Gastroesophageal sphincter (tissue), 4 donors: ENCODE data around the gene APOBEC2. TPM values are rescaled to one million over a fixed set of nuclear protein-coding genes. Genes with fewer than 3 reads are reported as not detected.

ENCODE experiments used
- ATAC-seq: fragments of 150-250 bp; one replicate; pipeline ENCODE4 v1.9.1; 2016; ENCODE audit warnings: mild to moderate bottlenecking, moderate library complexity
- H3K27ac ChIP-seq, 4 donors: fragments of 200-600 bp; sonication (generic) in 3 of 4; 1 replicate in 3 of 4; 2 replicates in 1 of 4; pipeline ENCODE4 v1.5.1; 2016 to 2019
- H3K27me3 ChIP-seq: fragments of 200-600 bp; sonication (generic); one replicate; pipeline ENCODE4 v1.5.1; 2019
- H3K36me3 ChIP-seq, 2 donors: fragments of 200-600 bp; sonication (generic); one replicate each; pipeline ENCODE4 v1.5.1; 2019; ENCODE audit warnings: control low read depth in 1 of 2
- H3K4me1 ChIP-seq, 3 donors: fragments of 200-600 bp; sonication (generic); 1 replicate in 2 of 3; 2 replicates in 1 of 3; pipeline ENCODE4 v1.5.1; 2016 to 2019; ENCODE audit warnings: control low read depth in 2 of 3
- H3K4me3 ChIP-seq, 2 donors: fragments of 200-600 bp; sonication (generic); one replicate each; pipeline ENCODE4 v1.5.1; 2019; ENCODE audit warnings: mild to moderate bottlenecking in 1 of 2, moderate library complexity in 1 of 2
- H3K9me3 ChIP-seq, 3 donors: fragments of 200-600 bp; sonication (generic); one replicate each; pipeline ENCODE4 v1.5.1; 2017 to 2019; ENCODE audit warnings: control low read depth in 2 of 3
- CTCF ChIP-seq, 4 experiments: fragments of 200-600 bp in 2 of 4; fragments of 450-650 bp in 2 of 4; sonication (generic) in 1 of 4; IDR thresholded peaks; one replicate each; pipeline ENCODE4 v1.5.1; 2017 to 2019; ENCODE audit warnings: antibody characterized with exemption in 4 of 4, mild to moderate bottlenecking in 2 of 4, moderate library complexity in 2 of 4
- EP300 ChIP-seq: sonication (generic); formaldehyde crosslinking; IDR thresholded peaks from one replicate; pipeline ENCODE4 v1.6.1; 2017; ENCODE audit warnings: antibody characterized with exemption, mild to moderate bottlenecking
- POLR2A ChIP-seq, 2 donors: fragments of 450-650 bp; IDR thresholded peaks; one replicate each; pipeline ENCODE4 v1.6.1; 2017; ENCODE audit warnings: antibody characterized with exemption in 2 of 2, mild to moderate bottlenecking in 2 of 2, moderate library complexity in 1 of 2
- POLR2AphosphoS5 ChIP-seq: sonication (generic); formaldehyde crosslinking; IDR thresholded peaks from one replicate; pipeline ENCODE4 v1.6.1; 2017; ENCODE audit warnings: antibody characterized with exemption
- WGBS, 2 donors: methylation state at CpG; one replicate each; pipeline ENCODE4 v1.1.5; 2018; ENCODE audit warnings: low coverage in 1 of 2; 5-methylcytosine and 5-hydroxymethylcytosine counted together
- total RNA-seq, 4 donors: library from RNA; depleted of rRNA; stranded (reverse); fragments of >200 nt; gene quantifications; one replicate each; pipeline ENCODE4 v1.1.0, GENCODE V29; 2016

The APOBEC2 gene
- total RNA-seq, 4 donors from 2014 or later: 0.37 to 1.8 (median 0.72) TPM

GRCh38 chr6:41088451-41088850, 35.4 kb downstream of the APOBEC2 start:
- Histone ChIP-seq H3K9me3 (no peaks in the 10 kb centered on the region), H3K4me1 (no peaks in the 10 kb centered on the region), H3K27me3 (no peaks in the 10 kb centered on the region), H3K27ac (no peak overlapping the region), H3K36me3 (peaks cover 2 to 98% of the 10 kb centered on the region in 2 donors), H3K4me3 (no peak overlapping the region)
- TF ChIP-seq POLR2A (IDR thresholded peaks at IDR 0.05): no peak
- no peak for TF ChIP-seq POLR2AphosphoS5
- TF ChIP-seq CTCF (IDR thresholded peaks at IDR 0.05): no peak
- TF ChIP-seq EP300: no peak
- no peak for ATAC-seq
- 85 to 92% methylated on average over 4 of the region's 4 CpGs for WGBS, 2 donors

DNA sequence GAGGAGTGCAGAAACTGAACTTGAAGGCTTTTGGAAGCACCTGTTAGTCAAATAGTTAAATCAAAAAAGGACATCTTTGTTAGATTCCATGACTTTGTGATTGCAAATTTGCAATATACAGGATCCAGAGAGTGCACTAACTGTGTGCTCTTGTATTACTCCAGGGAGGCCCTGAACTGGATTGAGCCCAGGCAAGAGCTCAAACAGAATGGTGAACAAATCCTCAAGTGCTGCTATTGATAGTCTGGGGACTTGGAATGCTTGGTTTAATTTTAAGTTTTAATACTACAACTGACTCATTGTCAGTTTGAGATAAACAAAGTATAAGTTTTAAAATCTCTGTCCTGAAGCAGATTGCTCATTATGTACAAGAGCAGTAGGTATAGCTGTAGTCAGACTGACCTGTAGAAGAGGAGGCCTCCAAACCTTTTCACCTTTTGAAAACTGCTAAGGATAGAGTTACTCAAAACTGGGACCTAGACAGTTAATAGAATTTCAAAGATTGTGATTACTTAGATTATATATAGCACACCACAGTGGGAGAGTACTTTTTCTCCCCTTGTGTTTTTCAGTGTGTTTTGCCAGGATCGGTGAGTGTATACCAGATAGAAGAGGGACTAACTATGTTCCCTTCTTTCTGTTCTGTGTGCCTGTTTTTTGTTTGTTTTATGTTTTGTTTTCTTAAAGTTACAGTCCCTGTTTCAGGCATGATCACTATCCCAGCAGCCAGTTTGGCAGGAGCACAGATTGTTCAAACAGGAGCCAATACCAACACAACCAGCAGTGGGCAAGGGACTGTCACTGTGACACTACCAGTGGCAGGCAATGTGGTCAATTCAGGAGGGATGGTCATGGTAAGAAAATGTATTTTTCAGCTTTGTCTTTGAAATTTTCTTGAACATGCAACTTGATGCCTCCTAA, 38.1 kb downstream of the APOBEC2 start:
- WGBS, 2 donors: 76 to 83% methylated on average over 1 of the region's 1 CpG
- H3K4me3 ChIP-seq: no peak overlapping the region
- no peaks in the 10 kb centered on the region for H3K4me1 ChIP-seq
- no peaks in the 10 kb centered on the region for H3K27me3 ChIP-seq
- no peaks in the 10 kb centered on the region for H3K9me3 ChIP-seq
- ATAC-seq: no peak
- H3K27ac ChIP-seq: no peak overlapping the region
- TF ChIP-seq CTCF (IDR thresholded peaks at IDR 0.05): no peak
- no peak for TF ChIP-seq POLR2AphosphoS5
- no peak for TF ChIP-seq POLR2A (IDR thresholded peaks at IDR 0.05)
- no peak for TF ChIP-seq EP300
- peaks cover 7 to 100% of the 10 kb centered on the region in 2 donors for H3K36me3 ChIP-seq

GRCh38 chr6:41092421-41093140, 39.6 kb downstream of the APOBEC2 start:
- no peak for ATAC-seq
- Histone ChIP-seq H3K9me3 (no peaks in the 10 kb centered on the region), H3K4me3 (no peak overlapping the region), H3K27ac (no peak overlapping the region), H3K36me3 (peaks cover 9 to 100% of the 10 kb centered on the region in 2 donors), H3K4me1 (no peaks in the 10 kb centered on the region), H3K27me3 (no peaks in the 10 kb centered on the region)
- WGBS, 2 donors: 100% methylated on average over 3 of the region's 4 CpGs
- TF ChIP-seq CTCF (IDR thresholded peaks at IDR 0.05) (no peak), POLR2AphosphoS5 (no peak), EP300 (no peak), POLR2A (IDR thresholded peaks at IDR 0.05) (no peak)

DNA sequence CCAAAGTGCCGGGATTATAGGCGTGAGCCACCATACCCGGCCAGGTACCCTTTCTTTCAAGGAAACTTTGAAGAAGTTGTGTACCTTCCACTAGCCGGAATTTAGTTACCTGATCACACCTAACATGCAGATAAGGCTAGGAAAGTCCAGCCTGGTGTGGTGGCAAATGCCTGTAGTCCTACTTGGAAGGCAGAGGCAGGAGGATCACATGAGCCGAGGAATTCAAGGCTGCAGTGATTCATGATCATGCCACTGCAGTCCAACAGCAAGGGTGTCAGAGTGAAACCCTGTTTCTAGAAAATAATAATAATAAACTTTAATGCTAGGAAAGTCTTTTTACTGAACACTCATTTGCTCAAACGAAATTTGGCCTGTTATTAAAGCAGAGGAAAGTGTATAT, 40.7 kb downstream of the APOBEC2 start:
- Histone ChIP-seq H3K9me3 (no peaks in the 10 kb centered on the region), H3K36me3 (peaks cover 9 to 100% of the 10 kb centered on the region in 2 donors), H3K4me3 (no peak overlapping the region), H3K27me3 (no peaks in the 10 kb centered on the region), H3K4me1 (peaks cover 0 to 6% (median 0%) of the 10 kb centered on the region in 3 donors), H3K27ac (no peak overlapping the region)
- WGBS, 2 donors: 84 to 100% methylated on average over 2 of the region's 6 CpGs
- no peak for TF ChIP-seq POLR2A (IDR thresholded peaks at IDR 0.05)
- no peak for TF ChIP-seq CTCF (IDR thresholded peaks at IDR 0.05)
- no peak for TF ChIP-seq EP300
- no peak for ATAC-seq
